WERI-Rb-1 (cell line): ENCODE results near the gene CEP57L1.

ENCODE experiments used
- DNase-seq: peaks from one replicate; pipeline ENCODE4 v3.0.0-alpha.2; 2020
- H3K27ac ChIP-seq: fragments of 250-450 bp; sonication (Bioruptor Pico); 2 replicates; pipeline ENCODE4 v1.5.1; 2020; ENCODE audit warnings: mild to moderate bottlenecking, moderate library complexity
- H3K27me3 ChIP-seq: fragments of 250-450 bp; sonication (Bioruptor Pico); 2 replicates; pipeline ENCODE4 v1.5.1; 2021; ENCODE audit warnings: mild to moderate bottlenecking, low read depth, moderate library complexity; ENCODE audit not compliant: insufficient read depth, severe bottlenecking
- H3K36me3 ChIP-seq: fragments of 250-450 bp; sonication (Bioruptor Pico); 2 replicates; pipeline ENCODE4 v1.5.1; 2020; ENCODE audit warnings: mild to moderate bottlenecking, moderate library complexity
- H3K4me3 ChIP-seq: 2 replicates; pipeline ENCODE4 v1.5.1; 2011; ENCODE audit warnings: low read depth, mild to moderate bottlenecking, control low read depth, low read length
- H3K9me3 ChIP-seq: fragments of 250-450 bp; sonication (Bioruptor Pico); 2 replicates; pipeline ENCODE4 v1.5.1; 2021; ENCODE audit warnings: mild to moderate bottlenecking, moderate library complexity; ENCODE audit not compliant: severe bottlenecking
- TF ChIP-seq, protein P1 (sequence below): IDR thresholded peaks from 2 replicates; pipeline ENCODE4 v1.5.1; 2011; ENCODE audit warnings: low read depth, mild to moderate bottlenecking, control low read depth, inconsistent platforms, low read length

Gene CEP57L1

DNA sequence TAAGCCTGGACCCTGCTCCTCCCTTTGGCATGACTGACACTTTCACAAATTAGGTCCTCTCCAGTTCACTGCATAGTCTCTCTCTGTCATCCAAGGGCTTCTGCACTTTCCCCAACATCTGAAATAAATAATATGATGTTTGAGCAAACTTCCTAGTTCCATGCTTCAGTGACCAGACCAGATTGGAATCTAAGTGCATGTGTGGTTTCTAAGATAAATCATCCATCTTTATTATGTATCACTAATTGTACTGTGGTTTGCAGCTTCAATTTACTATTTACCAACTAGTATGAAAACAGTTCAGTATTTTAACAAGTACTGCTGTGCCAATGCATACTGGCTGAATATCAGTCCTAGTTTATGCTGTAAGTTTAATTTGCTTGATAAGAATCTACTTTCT, 19.4 kb upstream of the CEP57L1 start:
- Histone ChIP-seq H3K27me3 (no peaks in the 10 kb centered on the region), H3K4me3 (no peak overlapping the region), H3K36me3 (no peaks in the 10 kb centered on the region), H3K27ac (no peak overlapping the region), H3K9me3 (no peaks in the 10 kb centered on the region)
- DNase-seq: no peak
- TF ChIP-seq, protein P1, sequence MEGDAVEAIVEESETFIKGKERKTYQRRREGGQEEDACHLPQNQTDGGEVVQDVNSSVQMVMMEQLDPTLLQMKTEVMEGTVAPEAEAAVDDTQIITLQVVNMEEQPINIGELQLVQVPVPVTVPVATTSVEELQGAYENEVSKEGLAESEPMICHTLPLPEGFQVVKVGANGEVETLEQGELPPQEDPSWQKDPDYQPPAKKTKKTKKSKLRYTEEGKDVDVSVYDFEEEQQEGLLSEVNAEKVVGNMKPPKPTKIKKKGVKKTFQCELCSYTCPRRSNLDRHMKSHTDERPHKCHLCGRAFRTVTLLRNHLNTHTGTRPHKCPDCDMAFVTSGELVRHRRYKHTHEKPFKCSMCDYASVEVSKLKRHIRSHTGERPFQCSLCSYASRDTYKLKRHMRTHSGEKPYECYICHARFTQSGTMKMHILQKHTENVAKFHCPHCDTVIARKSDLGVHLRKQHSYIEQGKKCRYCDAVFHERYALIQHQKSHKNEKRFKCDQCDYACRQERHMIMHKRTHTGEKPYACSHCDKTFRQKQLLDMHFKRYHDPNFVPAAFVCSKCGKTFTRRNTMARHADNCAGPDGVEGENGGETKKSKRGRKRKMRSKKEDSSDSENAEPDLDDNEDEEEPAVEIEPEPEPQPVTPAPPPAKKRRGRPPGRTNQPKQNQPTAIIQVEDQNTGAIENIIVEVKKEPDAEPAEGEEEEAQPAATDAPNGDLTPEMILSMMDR: no peak

DNA sequence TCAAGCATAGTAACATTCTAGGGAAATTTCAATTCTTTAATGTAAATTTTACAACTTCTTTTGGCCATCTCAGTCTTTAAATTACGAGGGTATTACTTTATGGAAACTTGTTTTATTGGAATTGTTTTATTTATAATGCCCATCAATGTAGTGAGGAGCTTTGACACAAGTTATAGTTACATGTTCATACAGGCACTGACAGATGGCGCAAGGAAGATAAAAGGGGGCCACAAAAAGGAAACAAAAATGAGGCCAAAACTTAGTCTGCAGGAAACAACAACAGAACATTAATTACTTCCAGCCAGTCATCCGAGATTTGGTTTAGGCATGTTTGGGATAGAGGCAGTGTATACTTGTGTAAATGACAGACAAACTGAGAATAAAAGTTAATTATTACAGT, 18.9 kb upstream of the CEP57L1 start:
- TF ChIP-seq, protein P1: no peak
- Histone ChIP-seq H3K9me3 (no peaks in the 10 kb centered on the region), H3K36me3 (no peaks in the 10 kb centered on the region), H3K27me3 (no peaks in the 10 kb centered on the region), H3K27ac (no peak overlapping the region), H3K4me3 (no peak overlapping the region)
- no peak for DNase-seq

DNA sequence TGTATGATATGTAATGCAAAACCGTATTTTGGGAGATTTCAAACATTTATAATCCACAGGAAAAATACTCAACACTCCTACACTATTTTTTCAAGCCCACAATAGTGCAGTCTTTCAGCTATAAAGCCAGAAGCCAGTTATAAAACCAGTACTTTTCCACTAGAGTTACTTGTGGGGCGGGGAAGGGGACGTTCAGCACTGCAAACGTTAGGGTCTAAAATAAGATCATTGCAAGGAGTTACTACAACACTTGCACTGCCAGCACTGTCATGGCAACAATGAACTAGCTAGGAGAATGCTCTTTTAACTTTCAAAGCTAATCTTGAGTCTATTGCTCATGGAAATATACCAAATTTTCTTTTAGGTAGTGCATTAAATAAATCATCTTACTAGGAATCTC, 15.3 kb upstream of the CEP57L1 start:
- no peak for DNase-seq
- H3K36me3 ChIP-seq: no peaks in the 10 kb centered on the region
- no peaks in the 10 kb centered on the region for H3K9me3 ChIP-seq
- TF ChIP-seq, protein P1: no peak
- no peak overlapping the region for H3K27ac ChIP-seq
- H3K27me3 ChIP-seq: no peaks in the 10 kb centered on the region
- H3K4me3 ChIP-seq: no peak overlapping the region

DNA sequence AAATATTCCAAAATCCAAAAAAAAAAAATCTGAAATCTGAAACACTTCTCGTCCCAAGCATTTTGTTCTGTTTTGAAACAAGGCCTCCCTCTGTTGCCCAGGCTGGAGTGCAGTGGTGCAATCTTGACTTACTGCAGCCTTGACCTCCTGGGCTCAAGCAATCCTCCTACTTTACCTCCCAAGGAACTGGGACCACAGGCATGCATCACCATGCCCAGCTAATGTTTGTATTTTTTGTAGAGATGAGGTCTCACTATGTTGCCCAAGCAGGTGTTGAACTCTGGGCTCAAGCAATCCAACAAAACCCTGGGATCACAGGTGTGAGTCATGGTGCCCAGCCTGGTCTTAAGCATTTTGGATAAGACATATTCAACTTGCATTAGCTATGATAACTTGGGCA, 14.3 kb upstream of the CEP57L1 start:
- TF ChIP-seq, protein P1: no peak
- Histone ChIP-seq H3K27ac (no peak overlapping the region), H3K4me3 (no peak overlapping the region), H3K36me3 (no peaks in the 10 kb centered on the region), H3K9me3 (no peaks in the 10 kb centered on the region), H3K27me3 (no peaks in the 10 kb centered on the region)
- no peak for DNase-seq

DNA sequence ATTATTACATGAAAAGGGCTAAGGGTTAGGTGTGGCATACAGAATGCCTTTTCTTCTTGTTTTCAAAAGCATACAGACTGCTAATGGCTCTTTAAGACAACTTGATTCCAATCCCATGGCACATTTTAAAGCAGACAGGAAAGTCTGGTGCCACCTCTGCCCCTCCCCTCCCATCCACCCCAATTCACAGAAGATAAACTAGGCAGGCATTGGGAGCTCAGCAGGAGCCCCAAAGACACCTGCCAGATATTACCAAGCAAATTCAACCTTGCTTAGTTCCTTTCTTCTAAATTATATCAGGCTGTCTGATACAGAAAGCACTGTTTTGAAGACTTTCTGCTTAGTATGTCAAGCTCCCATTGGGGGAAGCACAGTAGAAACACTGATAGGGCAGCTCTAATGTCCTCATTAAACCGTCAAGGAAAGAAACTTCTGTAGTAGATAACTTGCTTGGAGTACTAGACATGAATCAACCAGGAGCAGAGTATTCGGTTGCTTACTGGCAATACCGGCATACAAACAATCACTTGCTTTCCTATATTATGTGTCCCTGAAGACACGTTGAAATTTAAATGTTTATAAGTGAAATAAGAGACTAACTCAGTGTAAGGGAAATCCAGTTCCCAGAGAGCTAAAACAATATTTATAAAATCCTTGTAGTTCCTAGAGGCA, 13.7 kb upstream of the CEP57L1 start:
- DNase-seq: no peak
- Histone ChIP-seq H3K4me3 (no peak overlapping the region), H3K9me3 (no peaks in the 10 kb centered on the region), H3K27me3 (no peaks in the 10 kb centered on the region), H3K36me3 (no peaks in the 10 kb centered on the region), H3K27ac (no peak overlapping the region)
- TF ChIP-seq, protein P1: no peak

DNA sequence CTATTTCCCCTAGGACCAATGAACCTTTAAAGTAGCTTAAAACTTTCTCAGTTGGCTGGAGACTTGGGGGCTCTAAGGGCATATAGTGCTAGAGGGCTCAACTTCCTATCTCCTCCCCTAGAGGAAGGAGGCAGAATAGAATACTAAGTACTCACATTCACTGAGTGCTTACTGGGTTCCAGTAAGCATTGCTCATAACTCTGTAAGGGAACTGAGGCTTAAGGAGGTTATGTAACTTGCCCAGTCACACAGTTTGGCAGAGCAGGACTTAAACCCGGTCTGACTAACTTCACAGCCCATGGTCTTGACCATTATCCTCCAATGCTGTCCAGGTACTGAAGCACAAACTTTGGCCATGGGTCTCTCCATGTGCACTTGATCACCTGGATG, 13.1 kb upstream of the CEP57L1 start:
- Histone ChIP-seq H3K36me3 (no peaks in the 10 kb centered on the region), H3K9me3 (no peaks in the 10 kb centered on the region), H3K27ac (no peak overlapping the region), H3K4me3 (no peak overlapping the region), H3K27me3 (no peaks in the 10 kb centered on the region)
- TF ChIP-seq, protein P1: no peak
- no peak for DNase-seq
